Body of pancreas (tissue), 4 donors: ENCODE results near the gene WDPCP. TPM values are rescaled to one million over a fixed set of nuclear protein-coding genes. Genes with fewer than 3 reads are reported as not detected.
A peak's percentile ranks its signal among the peaks of the same experiment; 100 is the strongest.
"Not testable (repeated sequence)": the region's sequence is repeated elsewhere in the genome, so short reads cannot be mapped to it uniquely, and the experiment has no call there.

Source experiments
- ATAC-seq: fragments of 150-250 bp; one replicate; pipeline ENCODE4 v1.9.1; 2016
- DNase-seq, 4 donors: peaks; one replicate each; pipeline ENCODE4 v3.0.0-alpha.2; 2019
- H3K27ac ChIP-seq, 4 donors: fragments of 200-600 bp; sonication (generic); 1 replicate in 3 of 4; 2 replicates in 1 of 4; pipeline versions ENCODE4 v1.5.1 to v1.6.1; 2016 to 2019; ENCODE audit warnings: mild to moderate bottlenecking in 1 of 4, mixed read lengths in 1 of 4, moderate library complexity in 1 of 4
- H3K27me3 ChIP-seq, 2 donors: fragments of 200-600 bp; sonication (generic); one replicate each; pipeline ENCODE4 v1.6.0; 2016; ENCODE audit warnings: mild to moderate bottlenecking in 1 of 2
- H3K36me3 ChIP-seq, 2 donors: fragments of 200-600 bp; sonication (generic); replicated peaks in 1 of 2; 2 replicates each; pipeline ENCODE4 v1.5.1; 2016; ENCODE audit warnings: low read depth in 2 of 2; ENCODE audit not compliant: insufficient read depth in 1 of 2
- H3K4me1 ChIP-seq: fragments of 200-600 bp; sonication (generic); one replicate; pipeline ENCODE4 v1.6.0; 2016
- H3K4me3 ChIP-seq, 2 donors: fragments of 200-600 bp; sonication (generic); 1 replicate in 1 of 2; 2 replicates in 1 of 2; pipeline ENCODE4 v1.5.1; 2016 to 2019
- H3K9me3 ChIP-seq, 3 donors: fragments of 200-600 bp; sonication (generic); 1 replicate in 2 of 3; 2 replicates in 1 of 3; pipeline ENCODE4 v1.5.1; 2016
- POLR2A ChIP-seq, 3 donors: fragments of 450-650 bp; IDR thresholded peaks; one replicate each; pipeline ENCODE4 v1.6.1; 2016; ENCODE audit warnings: antibody characterized with exemption in 3 of 3, mild to moderate bottlenecking in 2 of 3
- WGBS, 2 donors: methylation state at CpG; one replicate each; pipeline ENCODE4 v1.1.5; 2017; 5-methylcytosine and 5-hydroxymethylcytosine counted together
- intact Hi-C: fragments of 100-400 bp; cut with DNase I; formaldehyde crosslinking; loops from one replicate; pipeline ENCODE4 v1.15.1; 2023
- total RNA-seq, 2 donors: library from RNA; depleted of rRNA; stranded (reverse); fragments of >200 nt; gene quantifications; one replicate each; pipeline ENCODE4 v1.1.0, GENCODE V29; 2016
- TF ChIP-seq, protein P1 (sequence below), 7 experiments: fragments of 450-650 bp in 4 of 7; fragments of 200-600 bp in 3 of 7; sonication (generic) in 3 of 7; IDR thresholded peaks; one replicate each; pipeline ENCODE4 v1.5.1; 2016 to 2019; ENCODE audit warnings: antibody characterized with exemption in 7 of 7

WDPCP gene
- total RNA-seq, 2 donors from 2014 or later = 6.9 to 8.3 TPM

DNA sequence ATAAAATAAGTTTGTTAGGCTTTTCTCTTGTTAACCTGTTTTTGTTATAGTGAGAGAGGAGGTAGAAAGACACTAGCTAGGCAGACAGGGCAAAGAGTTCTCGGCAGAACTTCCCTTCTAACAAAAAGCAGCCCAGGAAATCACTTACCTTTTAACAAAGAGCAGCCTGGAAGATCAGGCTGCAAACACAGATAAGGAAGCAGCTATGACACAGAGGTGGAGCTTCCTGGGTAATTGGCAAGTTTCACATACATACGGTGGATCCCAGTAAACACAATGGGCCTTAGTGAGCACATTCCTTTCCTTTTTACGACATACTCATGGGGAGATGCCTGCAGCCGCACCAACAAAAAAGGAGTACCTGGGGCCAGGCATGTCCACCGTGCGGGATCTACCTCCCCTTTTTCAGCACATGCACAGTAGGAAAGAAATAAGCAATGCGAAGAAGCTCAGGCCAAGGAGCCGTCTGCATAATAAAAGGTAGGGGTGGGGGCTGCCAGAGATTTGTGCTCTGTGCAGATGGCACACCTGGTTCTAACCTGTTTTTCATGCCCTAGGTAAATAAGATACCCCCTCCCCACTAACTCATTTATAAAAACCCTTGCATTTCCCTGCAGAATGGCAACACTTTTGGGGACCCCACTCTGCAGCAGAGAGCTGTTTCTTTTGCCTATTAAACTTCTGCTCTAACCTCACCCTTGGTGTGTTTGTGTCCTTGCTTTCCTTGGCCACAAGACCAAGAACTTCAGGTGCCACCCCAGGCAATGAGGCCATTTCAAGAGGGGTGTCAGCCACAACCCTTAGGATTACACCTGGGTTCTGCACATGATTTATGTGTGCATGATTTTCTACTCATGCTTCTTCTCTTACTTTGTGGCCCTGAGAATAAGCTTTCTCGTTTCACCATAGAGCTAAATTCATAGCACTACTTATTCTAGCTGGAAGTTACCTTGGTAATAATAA is 27.0 kb upstream of the WDPCP start:
- no peaks in the 10 kb centered on the region for H3K4me1 ChIP-seq
- no peak overlapping the region for H3K4me3 ChIP-seq
- peak overlapping the region in 3 of 4 donors; percentile 36 to 66 (median 49) for H3K27ac ChIP-seq
- no peaks in the 10 kb centered on the region for H3K9me3 ChIP-seq
- DNase-seq = no peak
- intact Hi-C loops = no loop called here
- TF ChIP-seq, protein P1, sequence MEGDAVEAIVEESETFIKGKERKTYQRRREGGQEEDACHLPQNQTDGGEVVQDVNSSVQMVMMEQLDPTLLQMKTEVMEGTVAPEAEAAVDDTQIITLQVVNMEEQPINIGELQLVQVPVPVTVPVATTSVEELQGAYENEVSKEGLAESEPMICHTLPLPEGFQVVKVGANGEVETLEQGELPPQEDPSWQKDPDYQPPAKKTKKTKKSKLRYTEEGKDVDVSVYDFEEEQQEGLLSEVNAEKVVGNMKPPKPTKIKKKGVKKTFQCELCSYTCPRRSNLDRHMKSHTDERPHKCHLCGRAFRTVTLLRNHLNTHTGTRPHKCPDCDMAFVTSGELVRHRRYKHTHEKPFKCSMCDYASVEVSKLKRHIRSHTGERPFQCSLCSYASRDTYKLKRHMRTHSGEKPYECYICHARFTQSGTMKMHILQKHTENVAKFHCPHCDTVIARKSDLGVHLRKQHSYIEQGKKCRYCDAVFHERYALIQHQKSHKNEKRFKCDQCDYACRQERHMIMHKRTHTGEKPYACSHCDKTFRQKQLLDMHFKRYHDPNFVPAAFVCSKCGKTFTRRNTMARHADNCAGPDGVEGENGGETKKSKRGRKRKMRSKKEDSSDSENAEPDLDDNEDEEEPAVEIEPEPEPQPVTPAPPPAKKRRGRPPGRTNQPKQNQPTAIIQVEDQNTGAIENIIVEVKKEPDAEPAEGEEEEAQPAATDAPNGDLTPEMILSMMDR (IDR thresholded peaks at IDR 0.05) = no peak
- TF ChIP-seq POLR2A (IDR thresholded peaks at IDR 0.05) = no peak
- no peaks in the 10 kb centered on the region for H3K27me3 ChIP-seq
- peak; percentile 61 for ATAC-seq
- WGBS, 2 donors = 58 to 62% methylated on average over 9 of the region's 9 CpGs
- H3K36me3 ChIP-seq = no peaks in the 10 kb centered on the region

DNA sequence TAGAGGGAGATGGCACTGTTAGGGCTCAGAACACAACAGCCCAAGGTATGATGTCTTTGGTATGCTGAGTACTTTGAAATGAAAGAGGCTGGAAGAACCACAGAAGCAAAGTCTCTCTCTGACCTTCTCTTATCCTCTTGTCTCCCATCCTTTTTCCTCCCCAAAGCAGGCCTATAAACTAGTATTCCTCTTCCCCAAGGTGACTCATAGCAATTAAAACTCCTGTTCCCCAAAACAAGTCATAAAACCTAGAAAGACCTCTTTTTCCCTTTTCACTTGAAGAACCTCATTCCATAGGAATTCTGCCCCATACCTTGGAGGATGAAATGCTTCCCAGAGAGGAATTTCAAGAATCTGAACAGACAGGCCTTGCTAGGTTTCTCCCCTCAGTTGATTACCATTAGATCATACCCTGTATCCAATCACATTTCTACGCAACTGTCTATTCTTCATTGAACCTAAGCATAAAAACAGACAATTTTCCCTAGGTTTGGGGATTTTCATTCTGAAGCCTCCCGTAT is 26.2 kb upstream of the WDPCP start:
- intact Hi-C loops = no loop called here
- peak; percentile 89 for ATAC-seq
- DNase-seq = no peak
- WGBS, 2 donors = 58 to 74% methylated on average over 2 of the region's 2 CpGs
- H3K4me3 ChIP-seq = no peak overlapping the region
- no peaks in the 10 kb centered on the region for H3K9me3 ChIP-seq
- H3K27me3 ChIP-seq = no peaks in the 10 kb centered on the region
- TF ChIP-seq POLR2A (IDR thresholded peaks at IDR 0.05) = no peak
- TF ChIP-seq, protein P1 (IDR thresholded peaks at IDR 0.05) = no peak
- no peaks in the 10 kb centered on the region for H3K36me3 ChIP-seq
- H3K4me1 ChIP-seq = no peaks in the 10 kb centered on the region
- H3K27ac ChIP-seq = peak overlapping the region in 3 of 4 donors; percentile 36 to 66 (median 49)

DNA sequence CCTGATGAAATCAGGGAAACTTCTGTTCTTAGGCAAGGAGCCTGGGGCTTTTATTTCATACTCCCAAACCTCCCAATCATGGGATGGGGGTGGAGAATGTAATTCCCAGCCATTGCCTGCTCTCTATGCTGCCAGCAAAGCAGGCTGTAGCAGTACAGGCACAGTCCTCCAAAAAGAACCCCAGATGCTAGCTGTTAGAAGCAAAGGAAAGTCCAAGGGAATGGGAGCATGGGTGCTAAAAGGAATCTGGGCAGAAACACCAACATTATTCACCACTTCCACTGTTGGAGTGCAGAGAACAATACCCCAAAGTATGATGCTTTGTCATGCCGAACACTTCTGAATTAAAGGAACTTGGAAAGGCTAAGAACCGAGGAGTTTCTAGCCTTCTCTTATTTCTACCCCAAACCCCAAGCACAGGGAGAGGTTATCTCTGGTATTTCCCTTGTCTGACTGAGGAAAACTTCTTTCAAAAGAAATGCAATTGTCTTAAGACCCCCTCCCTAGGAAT is 25.2 kb upstream of the WDPCP start:
- TF ChIP-seq, protein P1 (IDR thresholded peaks at IDR 0.05) = no peak
- TF ChIP-seq POLR2A (IDR thresholded peaks at IDR 0.05) = no peak
- Histone ChIP-seq H3K9me3 (no peaks in the 10 kb centered on the region), H3K27me3 (no peaks in the 10 kb centered on the region), H3K27ac (peak overlapping the region in 1 of 4 donors; percentile 49), H3K4me1 (no peaks in the 10 kb centered on the region), H3K36me3 (no peaks in the 10 kb centered on the region), H3K4me3 (no peak overlapping the region)
- DNase-seq (no peak), ATAC-seq (no peak)
- WGBS, 2 donors = 78 to 87% methylated on average over 2 of the region's 2 CpGs
- intact Hi-C loops = no loop called here

DNA sequence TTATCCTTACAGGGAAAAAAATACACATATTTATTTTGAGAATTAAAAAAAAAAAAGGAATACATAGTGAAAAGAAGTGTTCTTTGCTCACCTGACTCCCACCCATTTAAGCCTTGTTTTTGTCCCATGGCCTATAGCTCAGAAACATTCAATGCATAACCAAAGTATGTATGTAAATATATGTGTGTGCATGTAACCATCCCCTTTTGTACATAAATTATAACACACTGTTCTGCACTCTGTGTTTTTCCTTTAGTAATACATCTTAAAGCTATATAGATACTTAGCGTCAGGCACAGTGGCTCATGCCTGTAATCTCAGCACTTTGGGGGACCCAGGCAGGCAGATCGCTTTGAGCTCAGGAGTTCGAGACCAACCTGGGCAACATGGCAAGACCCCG is 22.2 kb upstream of the WDPCP start:
- peaks cover 0 to 10% of the 10 kb centered on the region in 2 donors for H3K36me3 ChIP-seq
- no peak for DNase-seq
- no peak overlapping the region for H3K27ac ChIP-seq
- 93 to 95% methylated on average over 4 of the region's 4 CpGs for WGBS, 2 donors
- intact Hi-C loops = no loop called here
- H3K27me3 ChIP-seq = no peaks in the 10 kb centered on the region
- H3K4me3 ChIP-seq = no peak overlapping the region
- H3K9me3 ChIP-seq = no peaks in the 10 kb centered on the region
- TF ChIP-seq, protein P1 (IDR thresholded peaks at IDR 0.05) = no peak
- no peak for TF ChIP-seq POLR2A (IDR thresholded peaks at IDR 0.05)
- H3K4me1 ChIP-seq = no peaks in the 10 kb centered on the region
- ATAC-seq = no peak

DNA sequence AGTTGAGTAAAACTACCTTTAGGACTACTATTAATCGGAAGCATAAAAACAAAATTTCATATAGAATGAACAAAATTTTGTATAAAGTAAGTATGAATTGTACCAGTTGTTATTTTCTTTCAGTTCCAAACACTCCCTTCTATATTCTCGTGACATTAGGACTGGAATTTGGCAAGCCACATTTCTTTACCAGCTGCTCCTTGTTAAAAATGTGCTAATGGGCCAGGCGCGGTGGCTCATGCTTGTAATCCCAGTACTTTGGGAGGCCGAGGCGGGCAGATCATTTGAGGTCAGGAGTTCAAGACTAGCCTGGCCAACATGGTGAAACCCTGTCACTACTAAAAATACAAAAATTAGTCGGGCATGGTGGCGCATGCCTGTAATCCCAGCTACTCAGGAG is 20.6 kb upstream of the WDPCP start:
- H3K27me3 ChIP-seq, ATAC-seq, H3K4me3 ChIP-seq, H3K27ac ChIP-seq, intact Hi-C loops, H3K9me3 ChIP-seq, H3K4me1 ChIP-seq, DNase-seq: not testable (repeated sequence)
- peaks cover 0 to 24% of the 10 kb centered on the region in 2 donors for H3K36me3 ChIP-seq
- 83 to 92% methylated on average over 8 of the region's 8 CpGs for WGBS, 2 donors
